Mononuclear cell (primary cell): ENCODE measurements around the gene PLA2G4E. TPM values are rescaled to one million over a fixed set of nuclear protein-coding genes. Genes with fewer than 3 reads are reported as not detected.

Experiments used
- H3K27me3 ChIP-seq: 2 replicates; pipeline ENCODE4 v1.6.0; 2011; ENCODE audit warnings: low read length, control low read depth; ENCODE audit not compliant: insufficient read depth
- H3K4me1 ChIP-seq: 2 replicates; pipeline ENCODE4 v1.5.1; 2011; ENCODE audit warnings: mild to moderate bottlenecking, low read length, control low read depth; ENCODE audit not compliant: insufficient read depth
- H3K4me3 ChIP-seq: 2 replicates; pipeline ENCODE4 v1.5.1; 2011; ENCODE audit warnings: mild to moderate bottlenecking, low read length, moderate library complexity
- H3K9me3 ChIP-seq: 2 replicates; pipeline ENCODE4 v1.5.1; 2011; ENCODE audit warnings: low read depth, mild to moderate bottlenecking, control low read depth, low read length
- total RNA-seq: library from RNA; depleted of rRNA; stranded (reverse); fragments of >200 nt; gene quantifications from one replicate; pipeline ENCODE4 v1.2.3, GENCODE V29; 2012

PLA2G4E gene
- total RNA-seq, 1 donor: not detected

DNA sequence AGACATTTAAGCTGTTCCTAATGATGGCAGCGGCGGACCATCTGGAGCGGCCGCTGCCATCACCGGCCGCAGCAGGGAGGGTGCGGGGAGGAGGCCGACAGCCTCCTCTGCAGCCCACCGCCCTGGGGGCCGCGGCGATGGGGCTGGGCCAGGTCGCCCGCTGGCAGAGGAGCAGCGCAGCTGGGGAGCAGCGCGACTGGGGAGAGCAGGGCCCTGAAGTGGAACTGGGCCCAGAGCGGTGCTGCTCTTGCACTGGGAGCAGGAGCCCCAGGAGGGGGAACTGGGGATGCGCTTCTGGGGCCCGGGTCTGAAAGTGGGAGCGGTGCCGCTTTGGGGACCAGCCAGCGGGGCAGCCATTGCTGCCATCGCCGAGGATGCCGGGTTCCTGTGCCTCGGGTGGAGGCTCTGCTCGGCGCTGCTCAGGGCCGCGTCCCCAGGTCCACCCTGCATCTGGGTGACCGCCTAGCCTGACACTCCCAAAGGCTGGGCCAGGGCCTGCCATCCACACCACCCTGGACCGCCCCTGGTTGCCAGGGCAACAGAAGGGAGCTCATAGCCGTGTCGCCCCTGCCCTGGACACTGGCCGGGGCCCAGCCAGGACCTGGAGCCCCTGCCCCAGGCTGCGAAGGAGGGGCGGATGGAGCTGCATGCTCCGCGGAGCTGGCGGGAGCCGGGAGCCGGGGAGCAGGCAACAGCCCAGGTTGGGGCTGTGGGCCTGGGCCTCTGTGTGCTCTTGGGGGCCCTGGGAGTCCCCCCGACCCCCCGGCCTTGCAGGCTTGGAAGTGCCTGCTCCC, 15.5 kb upstream of the PLA2G4E start:
- H3K4me1 ChIP-seq: peaks cover 16% of the 10 kb centered on the region
- H3K27me3 ChIP-seq: no peaks in the 10 kb centered on the region
- no peaks in the 10 kb centered on the region for H3K9me3 ChIP-seq
- H3K4me3 ChIP-seq: no peak overlapping the region

DNA sequence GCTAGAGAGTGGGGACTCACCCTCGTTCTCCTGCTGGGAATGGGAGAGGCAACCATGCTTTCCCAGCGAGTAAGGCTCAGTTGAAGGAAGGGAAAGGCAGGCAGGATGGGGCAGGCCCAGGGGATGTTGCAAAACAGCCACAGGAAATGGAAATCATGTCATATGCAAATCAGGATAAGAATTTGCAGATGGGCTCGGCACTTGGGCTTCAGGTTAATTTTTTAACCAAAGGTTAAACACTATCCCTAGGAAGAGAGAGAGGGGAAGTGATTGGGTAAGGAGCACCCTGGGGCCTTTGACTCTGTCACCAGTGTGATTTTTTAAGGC, 14.6 kb upstream of the PLA2G4E start:
- Histone ChIP-seq H3K9me3 (no peaks in the 10 kb centered on the region), H3K27me3 (no peaks in the 10 kb centered on the region), H3K4me3 (no peak overlapping the region), H3K4me1 (peaks cover 16% of the 10 kb centered on the region)

- Histone ChIP-seq H3K9me3 (no peaks in the 10 kb centered on the region), H3K4me1 (peaks cover 16% of the 10 kb centered on the region), H3K27me3 (no peaks in the 10 kb centered on the region), H3K4me3 (no peak overlapping the region)
These were observed 14.0 kb upstream of the PLA2G4E start for GRCh38 chr15:42034628-42035434.

DNA sequence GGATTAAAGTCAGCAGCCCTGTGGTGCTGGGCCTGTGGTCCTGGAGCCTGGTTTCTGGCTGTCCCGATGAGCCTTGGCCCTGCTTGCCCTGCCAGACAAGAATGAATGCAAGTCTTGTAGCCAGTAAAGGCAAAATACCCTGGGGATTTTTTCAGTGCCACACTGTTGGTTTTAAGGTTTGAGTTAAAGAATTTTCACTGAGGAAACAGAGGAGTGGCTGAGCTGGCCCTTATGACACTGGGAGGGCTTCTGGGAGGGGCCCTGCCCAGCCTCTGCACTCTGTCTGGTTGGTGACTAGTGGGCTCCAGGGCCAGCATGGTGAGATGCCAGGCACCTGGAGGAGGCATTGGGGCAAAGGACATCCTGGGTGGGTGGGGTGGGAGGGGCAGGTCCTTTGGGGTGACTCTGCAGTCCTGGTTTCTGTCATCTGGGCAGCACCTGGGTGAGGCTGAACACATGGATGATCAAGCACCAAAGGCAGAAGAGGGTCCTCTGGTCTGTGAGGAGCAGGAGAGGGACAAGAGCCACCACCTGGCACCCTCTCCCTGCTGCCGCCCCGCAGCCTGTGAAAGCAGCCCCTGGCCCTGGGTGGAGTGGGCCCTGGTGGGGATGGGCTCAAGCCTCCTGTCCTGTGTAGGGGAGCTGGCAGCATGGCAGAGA, 12.5 kb upstream of the PLA2G4E start:
- Histone ChIP-seq H3K4me3 (no peak overlapping the region), H3K27me3 (no peaks in the 10 kb centered on the region), H3K9me3 (no peaks in the 10 kb centered on the region), H3K4me1 (peaks cover 16% of the 10 kb centered on the region)

DNA sequence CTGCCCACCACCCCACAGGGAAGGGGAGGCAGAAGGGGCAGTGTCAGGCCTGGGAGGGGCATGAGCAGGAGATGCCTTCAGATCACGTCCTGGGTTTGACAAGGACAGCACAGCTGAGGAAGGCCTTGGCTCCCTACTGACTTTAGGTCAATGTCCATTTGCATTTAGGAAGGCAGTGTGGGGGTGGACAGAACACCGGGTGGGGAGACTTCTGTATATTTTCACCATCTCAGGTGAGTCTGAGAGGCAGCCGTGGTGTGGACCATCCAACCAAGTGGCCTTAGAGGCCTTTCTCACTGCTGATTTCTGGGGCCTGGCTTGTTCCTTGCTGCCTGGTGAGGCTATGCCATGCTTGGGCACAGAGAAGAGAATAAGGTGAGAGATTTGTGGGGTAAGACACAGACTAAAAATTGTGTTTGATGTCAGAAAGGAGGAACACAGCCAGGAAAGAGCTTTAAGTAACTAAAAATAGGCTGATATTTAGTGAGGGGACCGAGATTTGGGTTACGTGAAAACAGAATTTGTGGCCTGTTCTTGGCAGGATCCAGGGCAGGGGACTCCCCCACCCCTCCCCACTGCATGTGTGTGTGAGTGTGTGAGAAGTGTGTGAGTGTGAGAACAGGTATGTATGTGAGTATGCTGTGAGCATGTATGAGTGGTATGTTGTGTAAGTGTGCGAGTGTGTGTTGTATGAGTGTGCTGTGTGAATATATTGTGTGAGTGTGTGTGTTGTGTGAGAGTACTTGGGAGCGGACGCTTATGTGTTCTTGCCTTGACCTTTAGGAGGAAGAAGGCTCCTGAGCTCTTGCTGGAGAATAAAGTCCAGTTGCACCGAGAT, 11.8 kb upstream of the PLA2G4E start:
- H3K4me1 ChIP-seq: peaks cover 16% of the 10 kb centered on the region

DNA sequence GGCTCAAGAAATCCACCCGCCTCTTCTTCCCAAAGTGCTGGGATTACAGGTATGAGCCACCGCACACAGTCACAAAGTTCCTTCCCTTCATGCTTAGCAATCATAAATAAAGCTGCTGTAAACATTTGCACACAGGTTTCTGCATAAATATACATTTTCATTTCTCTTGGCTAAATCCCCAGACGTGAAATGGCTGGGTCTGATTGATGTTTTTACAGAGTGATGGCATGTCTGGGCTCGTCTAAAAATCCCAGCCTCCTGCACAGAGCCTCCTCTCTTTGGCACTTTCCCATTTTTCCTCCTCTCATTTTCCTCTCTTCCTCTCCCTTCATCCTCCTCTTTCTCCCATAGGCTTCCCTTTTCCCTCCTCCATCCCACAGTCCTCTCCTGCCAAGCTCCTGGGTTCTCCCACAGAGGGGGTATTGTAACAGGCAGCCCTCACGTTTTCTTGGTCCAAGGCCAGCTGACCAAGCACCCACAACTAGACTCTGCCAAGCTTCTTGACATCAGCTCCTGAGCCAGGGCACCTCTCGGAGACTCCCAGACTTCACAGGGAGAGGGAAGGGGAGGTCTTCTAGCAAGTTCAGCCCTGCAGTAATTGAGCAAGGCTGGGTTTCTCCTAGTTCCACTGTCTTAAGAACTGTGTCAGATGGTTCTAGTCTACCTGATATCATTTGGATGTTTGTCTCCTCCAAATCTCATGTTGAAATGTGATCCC, 10.5 kb upstream of the PLA2G4E start:
- no peaks in the 10 kb centered on the region for H3K9me3 ChIP-seq

More for the DNA sequence above, 11.8 kb upstream of the PLA2G4E start:
- no peaks in the 10 kb centered on the region for H3K9me3 ChIP-seq
- H3K27me3 ChIP-seq: no peaks in the 10 kb centered on the region
- no peak overlapping the region for H3K4me3 ChIP-seq

DNA sequence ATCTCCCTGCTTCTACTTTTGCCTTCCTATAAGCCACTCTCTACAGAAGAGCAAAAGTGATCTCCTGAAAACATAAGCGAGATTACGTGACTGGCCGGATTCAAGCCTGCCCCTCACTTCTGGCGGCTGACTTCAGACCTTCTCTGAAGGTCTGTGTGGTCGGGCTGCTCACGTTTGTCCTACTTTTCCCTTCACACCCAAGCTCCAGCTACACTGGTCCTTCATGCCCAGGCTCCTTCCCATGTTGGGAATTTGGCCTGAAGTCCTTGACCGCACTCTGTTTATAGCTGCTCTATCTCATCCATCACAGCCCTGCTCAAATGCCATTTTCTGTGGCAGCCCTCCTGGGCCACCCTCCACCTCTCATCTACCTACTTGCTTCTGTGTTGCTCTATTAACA, 6.7 kb upstream of the PLA2G4E start:
- Histone ChIP-seq H3K4me3 (no peak overlapping the region), H3K9me3 (no peaks in the 10 kb centered on the region), H3K4me1 (no peaks in the 10 kb centered on the region), H3K27me3 (no peaks in the 10 kb centered on the region)

More for the DNA sequence above, 10.5 kb upstream of the PLA2G4E start:
- Histone ChIP-seq H3K27me3 (no peaks in the 10 kb centered on the region), H3K4me3 (no peak overlapping the region), H3K4me1 (peaks cover 16% of the 10 kb centered on the region)

DNA sequence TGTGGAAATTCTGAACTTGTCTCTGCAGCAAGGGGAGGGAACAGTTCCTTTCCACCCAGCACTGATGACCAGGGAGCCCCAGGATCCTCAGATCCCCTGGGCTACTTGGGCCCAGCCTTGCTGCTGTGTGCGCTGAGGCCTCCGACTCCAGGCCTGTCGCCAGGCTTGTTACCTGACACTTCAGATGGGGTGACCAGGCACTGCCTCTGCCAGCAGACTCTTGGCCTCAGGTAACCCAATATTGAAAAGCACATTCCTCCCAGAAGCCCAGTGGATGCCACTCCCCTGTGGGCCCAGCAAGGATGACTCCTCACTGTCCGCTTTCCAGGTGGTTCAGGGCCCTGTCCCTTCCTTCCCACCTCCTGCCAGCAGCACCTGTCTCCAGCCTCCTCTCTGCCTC, 3.5 kb upstream of the PLA2G4E start:
- Histone ChIP-seq H3K9me3 (no peaks in the 10 kb centered on the region), H3K4me1 (no peaks in the 10 kb centered on the region), H3K4me3 (no peak overlapping the region), H3K27me3 (no peaks in the 10 kb centered on the region)

GRCh38 chr15:42021593-42021992, 751 bp upstream of the PLA2G4E start:
- no peaks in the 10 kb centered on the region for H3K4me1 ChIP-seq
- H3K9me3 ChIP-seq: no peaks in the 10 kb centered on the region
- no peak overlapping the region for H3K4me3 ChIP-seq
- H3K27me3 ChIP-seq: no peaks in the 10 kb centered on the region

GRCh38 chr15:42018306-42019224, 2.3 kb downstream of the PLA2G4E start:
- H3K9me3 ChIP-seq: no peaks in the 10 kb centered on the region

GRCh38 chr15:42016971-42017370, 3.9 kb downstream of the PLA2G4E start:
- no peak overlapping the region for H3K4me3 ChIP-seq
- H3K9me3 ChIP-seq: no peaks in the 10 kb centered on the region
- no peaks in the 10 kb centered on the region for H3K4me1 ChIP-seq
- no peaks in the 10 kb centered on the region for H3K27me3 ChIP-seq

More at GRCh38 chr15:42018306-42019224, 2.3 kb downstream of the PLA2G4E start:
- Histone ChIP-seq H3K4me1 (no peaks in the 10 kb centered on the region), H3K27me3 (no peaks in the 10 kb centered on the region), H3K4me3 (no peak overlapping the region)

DNA sequence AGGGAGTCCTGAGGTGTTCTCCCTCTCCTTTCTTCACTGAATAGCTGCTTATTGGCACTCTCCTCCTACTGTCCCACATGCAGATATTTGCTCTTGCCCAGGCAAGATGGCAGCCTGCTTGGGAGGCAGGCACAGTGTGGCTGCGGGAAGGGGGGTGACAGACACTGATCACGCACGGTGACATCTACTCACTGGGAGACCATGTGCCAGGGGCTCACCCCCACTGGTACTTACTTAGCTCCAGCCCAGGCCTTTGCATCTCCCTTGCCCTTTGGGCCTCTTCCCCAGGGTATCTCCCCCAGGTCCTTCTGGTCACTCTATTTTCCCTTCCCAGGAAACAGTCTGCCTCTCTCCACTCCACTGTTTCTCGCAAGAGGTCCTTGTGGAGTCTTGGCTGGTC, 6.4 kb downstream of the PLA2G4E start:
- Histone ChIP-seq H3K9me3 (no peaks in the 10 kb centered on the region), H3K27me3 (no peaks in the 10 kb centered on the region), H3K4me1 (no peaks in the 10 kb centered on the region), H3K4me3 (no peak overlapping the region)

DNA sequence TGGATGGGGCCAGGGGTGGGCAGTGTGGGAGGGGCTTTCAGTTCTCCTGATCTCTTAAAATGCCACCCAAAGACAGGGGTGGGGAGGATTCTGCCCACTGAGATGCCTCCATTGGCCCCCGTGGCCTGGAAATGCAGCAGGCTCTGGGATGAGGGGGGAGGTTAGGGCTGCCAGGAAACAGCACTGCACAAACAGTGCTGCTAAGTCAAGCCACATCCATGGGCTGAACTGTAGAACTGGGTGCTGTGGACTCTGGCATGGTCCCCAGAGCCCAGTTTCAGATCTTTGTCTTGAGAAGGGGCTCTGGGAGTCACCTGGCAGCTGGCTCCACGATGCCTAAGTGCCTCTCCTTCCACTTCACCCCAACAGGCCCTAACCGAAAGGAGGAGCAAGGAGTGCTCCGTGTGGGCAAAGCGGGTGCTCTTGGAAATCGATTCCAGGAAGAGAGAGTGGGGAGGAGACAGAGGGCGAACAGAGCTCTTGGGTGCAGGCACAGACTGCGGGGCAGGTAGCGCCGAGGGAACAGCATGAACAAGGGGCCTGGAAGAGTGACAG, 7.8 kb downstream of the PLA2G4E start:
- Histone ChIP-seq H3K27me3 (no peaks in the 10 kb centered on the region), H3K9me3 (no peaks in the 10 kb centered on the region)

More for the DNA sequence above, 7.8 kb downstream of the PLA2G4E start:
- Histone ChIP-seq H3K4me3 (no peak overlapping the region), H3K4me1 (no peaks in the 10 kb centered on the region)
